K562 (cell line): ENCODE results near the gene EEA1. TPM values are rescaled to one million over a fixed set of nuclear protein-coding genes. Genes with fewer than 3 reads are reported as not detected.

Experiments used
- ATAC-seq: fragments of 200-7000 bp; cut with Tn5 transposase; 3 replicates; pipeline ENCODE4 v1.9.1; 2020; ENCODE audit warnings: moderate library complexity
- BruUV-seq: library from RNA; stranded (reverse); fragments of 400-500 nt; replicated peaks from 2 replicates; lab custom pipeline; 2021; lab: Mats Ljungman, UMichigan
- CTCF ChIA-PET: fragments of 300-600 bp; formaldehyde crosslinking; extraction: SDS; loops from one replicate; lab custom pipeline; 2021; ENCODE audit warnings: low intra/inter-chr PET ratio; lab: Yijun Ruan, JAX
- POLR2A ChIA-PET: fragments of 300-600, 350-650 bp; sonication (Branson Sonifier 250); formaldehyde crosslinking; extraction: SDS; loops from one replicate; lab custom pipeline; 2021; ENCODE audit warnings: antibody characterized with exemption, inconsistent platforms; lab: Yijun Ruan, JAX
- DNase-seq, 4 experiments: peaks; one replicate each; pipeline versions ENCODE4 v3.0.0 to v3.0.0-alpha.2; 2011 to 2018; ENCODE audit warnings: low spot score in 3 of 4, mixed read lengths in 3 of 4; ENCODE audit errors: extremely low read depth in 1 of 4
- FAIRE-seq: peaks from 2 replicates; lab custom pipeline; 2011; peaks lifted over from hg19 to GRCh38; lab: Jason Lieb, UNC
- H2AFZ ChIP-seq: 2 replicates; pipeline ENCODE4 v1.6.0; 2011; ENCODE audit warnings: low read depth, low read length, control low read depth, inconsistent platforms
- H3K27ac ChIP-seq: fragments of 200-600 bp; 3 replicates; pipeline ENCODE4 v1.8.0; 2011; ENCODE audit warnings: low read depth, mild to moderate bottlenecking, control low read depth, inconsistent platforms, low read length, moderate library complexity, mixed read lengths; ENCODE audit errors: extremely low read depth
- H3K27me3 ChIP-seq, 2 experiments: fragments of 300-600 bp in 1 of 2; 2 replicates in 1 of 2; 3 replicates in 1 of 2; pipeline versions ENCODE4 v1.6.0 to v1.8.0; 2011; ENCODE audit warnings: inconsistent platforms in 2 of 2, low read length in 2 of 2, mild to moderate bottlenecking in 1 of 2, mixed read lengths in 1 of 2, moderate library complexity in 1 of 2; ENCODE audit not compliant: control insufficient read depth in 2 of 2, insufficient read depth in 2 of 2
- H3K36me3 ChIP-seq: fragments of 300-600 bp; 3 replicates; pipeline ENCODE4 v1.8.0; 2011; ENCODE audit warnings: mild to moderate bottlenecking, low read length, inconsistent platforms; ENCODE audit not compliant: control insufficient read depth, insufficient read depth
- H3K4me1 ChIP-seq, 2 experiments: fragments of 200-600 bp in 1 of 2; replicated peaks in 1 of 2; 2 replicates in 1 of 2; 3 replicates in 1 of 2; pipeline versions ENCODE4 v1.5.1 to v1.8.0; 2011; ENCODE audit warnings: inconsistent platforms in 2 of 2, low read length in 2 of 2, mild to moderate bottlenecking in 1 of 2, mixed read lengths in 1 of 2, moderate library complexity in 1 of 2; ENCODE audit not compliant: control insufficient read depth in 2 of 2, insufficient read depth in 2 of 2
- H3K4me2 ChIP-seq: 2 replicates; pipeline ENCODE4 v1.6.1; 2011; ENCODE audit warnings: low read length, control low read depth, inconsistent platforms, mixed read lengths; ENCODE audit not compliant: insufficient read depth
- H3K4me3 ChIP-seq: fragments of 200-600 bp; sonication (generic), shearing (Covaris generic); 2 replicates; pipeline ENCODE4 v1.5.1; 2016; ENCODE audit warnings: control low read depth, inconsistent platforms
- H3K79me2 ChIP-seq: fragments of 200-600 bp; 3 replicates; pipeline ENCODE4 v1.8.0; 2011; ENCODE audit warnings: low read length, inconsistent platforms; ENCODE audit not compliant: control insufficient read depth, insufficient read depth
- H3K9ac ChIP-seq, 2 experiments: 2 replicates each; pipeline versions ENCODE4 v1.6.0 to v1.6.1; 2011; ENCODE audit warnings: low read depth in 2 of 2, low read length in 2 of 2, control low read depth in 1 of 2, inconsistent platforms in 1 of 2, mild to moderate bottlenecking in 1 of 2, mixed read lengths in 1 of 2; ENCODE audit not compliant: insufficient read depth in 1 of 2
- H3K9me1 ChIP-seq: one replicate; pipeline ENCODE4 v1.6.0; 2011; ENCODE audit warnings: inconsistent platforms, mild to moderate bottlenecking, low read length, moderate library complexity; ENCODE audit not compliant: control insufficient read depth, insufficient read depth
- H3K9me3 ChIP-seq: replicated peaks from 2 replicates; pipeline ENCODE4 v1.5.1; 2011; ENCODE audit warnings: low read depth, low read length, inconsistent platforms; ENCODE audit not compliant: control insufficient read depth, insufficient read depth
- H4K20me1 ChIP-seq: replicated peaks from 2 replicates; pipeline ENCODE4 v1.6.1; 2011; ENCODE audit warnings: low read length, inconsistent platforms, mixed read lengths; ENCODE audit not compliant: control insufficient read depth, insufficient read depth
- FOXJ3 ChIP-seq: sonication (generic); formaldehyde crosslinking; IDR thresholded peaks from 2 replicates; pipeline ENCODE4 v1.4.0; 2020; ENCODE audit warnings: mild to moderate bottlenecking, missing genetic modification reagents
- GABPA ChIP-seq: fragments of 200-800 bp; sonication (Bioruptor generic); conservative IDR thresholded peaks from 2 replicates; pipeline ENCODE4 v1.6.1; 2016; ENCODE audit warnings: low read depth, missing genetic modification characterization, missing compliant biosample characterization
- GATA2 ChIP-seq: sonication (generic); formaldehyde crosslinking; IDR thresholded peaks from 2 replicates; pipeline ENCODE4 v1.4.0; 2020; ENCODE audit warnings: mild to moderate bottlenecking, missing genetic modification reagents
- HEY1 ChIP-seq: fragments of 250-450 bp; sonication (Bioruptor Pico); IDR thresholded peaks from 2 replicates; pipeline ENCODE4 v1.5.0; 2020; ENCODE audit warnings: mild to moderate bottlenecking, moderate library complexity, borderline replicate concordance
- IRF2 ChIP-seq: sonication (generic); formaldehyde crosslinking; IDR thresholded peaks from 2 replicates; pipeline ENCODE4 v1.8.1; 2022; ENCODE audit warnings: mild to moderate bottlenecking, missing genetic modification reagents
- PRMT5 ChIP-seq: sonication (generic); formaldehyde crosslinking; IDR thresholded peaks from 2 replicates; pipeline ENCODE4 v1.5.0; 2020; ENCODE audit warnings: missing genetic modification reagents
- TAF9B ChIP-seq: fragments of 450-650 bp; IDR thresholded peaks from 2 replicates; pipeline ENCODE4 v1.6.1; 2018; ENCODE audit warnings: mild to moderate bottlenecking; ENCODE audit not compliant: partially characterized antibody
- ZNF280B ChIP-seq: fragments of 250-450 bp; sonication (Bioruptor Pico); IDR thresholded peaks from 2 replicates; pipeline ENCODE4 v1.5.1; 2021; ENCODE audit warnings: mild to moderate bottlenecking
- ZNF639 ChIP-seq, 2 experiments: fragments of 200-800 bp in 1 of 2; sonication (Bioruptor generic) in 1 of 2; sonication (generic) in 1 of 2; formaldehyde crosslinking in 1 of 2; IDR thresholded peaks in 1 of 2; conservative IDR thresholded peaks in 1 of 2; 2 replicates each; pipeline versions ENCODE4 v1.5.0 to v1.6.1; 2016 to 2020; ENCODE audit warnings: missing compliant biosample characterization in 1 of 2, missing genetic modification characterization in 1 of 2, missing genetic modification reagents in 1 of 2
- WGBS: fragments of 100-300 bp; shearing (Covaris generic); methylation state at CpG from one replicate; pipeline ENCODE4 v1.1.6; 2016; ENCODE audit warnings: low coverage, mixed read lengths; ENCODE audit not compliant: insufficient coverage; ENCODE audit errors: missing lambda C conversion rate; 5-methylcytosine and 5-hydroxymethylcytosine counted together
- in situ Hi-C: fragments of 300-500 bp; cut with MboI; formaldehyde crosslinking; loops from 4 replicates; pipeline ENCODE4 v1.15.0; 2018; ENCODE audit warnings: inconsistent platforms, mixed read lengths
- intact Hi-C: fragments of 100-400 bp; cut with micrococcal nuclease; formaldehyde crosslinking; loops from 2 replicates; pipeline ENCODE4 v1.14.2; 2022
- polyA plus RNA-seq, 8 experiments: library from polyadenylated mRNA; depleted of rRNA in 4 of 8; stranded (reverse) in 5 of 8; unstranded in 3 of 8; fragments of >200 nt; fragmentation: Nextera tagmentation in 2 of 8; fragmentation: Illumina TruSeq in 1 of 8; extraction: Ambion mirVana in 2 of 8; extraction: Trizol in 1 of 8; gene quantifications; 2 replicates each; pipeline versions ENCODE4 v1.2.1 to v1.2.3, GENCODE V29; 2011 to 2014; ENCODE audit warnings: inconsistent platforms in 1 of 8, missing spikeins in 1 of 8
- total RNA-seq, 7 experiments: library from RNA; depleted of rRNA in 6 of 7; stranded (reverse); fragments of >200 nt in 6 of 7; fragmentation: Illumina TruSeq in 2 of 7; extraction: Trizol in 2 of 7; gene quantifications; 2 replicates each; pipeline versions ENCODE4 v1.2.1 to v1.2.3, GENCODE V29; 2011 to 2021; ENCODE audit warnings: low replicate concordance in 1 of 7

EEA1 gene
- total and polyA plus RNA-seq, 9 of the 15 experiments (the other 6 are each of a cell fraction or from before 2014, with no cell fraction given), result 3.5 to 17.1 (median 7.5) TPM

- Histone ChIP-seq H3K27ac (no peak overlapping the region), H4K20me1 (no peaks in the 10 kb centered on the region), H3K4me3 (no peak overlapping the region), H3K9ac (no peak overlapping the region), H3K79me2 (no peaks in the 10 kb centered on the region), H3K9me1 (no peaks in the 10 kb centered on the region), H2AFZ (no peak overlapping the region), H3K4me2 (no peak overlapping the region), H3K36me3 (no peaks in the 10 kb centered on the region), H3K9me3 (no peaks in the 10 kb centered on the region), H3K27me3 (no peaks in the 10 kb centered on the region), H3K4me1 (no peaks in the 10 kb centered on the region)
- in situ Hi-C loops (no loop called here), intact Hi-C loops (no loop called here)
- ChIA-PET CTCF (no interaction called here), POLR2A (interaction anchor here (0.6 kb wide), 1 partner anchor 8 kb away, joined by 3 read pairs; no protein-coding TSS in a partner anchor)
- no peak for FAIRE-seq
- no TSS peak for BruUV-seq
- no peak for DNase-seq
- no peak for ATAC-seq
- TF ChIP-seq HEY1 (CRISPR knock-in tag) (no peak), IRF2 (CRISPR knock-in tag) (no peak), GATA2 (CRISPR knock-in tag) (no peak), PRMT5 (no peak), GABPA (tag) (no peak), FOXJ3 (CRISPR knock-in tag) (no peak), TAF9B (no peak), ZNF639 (CRISPR knock-in tag; conservative IDR thresholded peaks at IDR 0.05 in 1 of 2, IDR thresholded peaks at IDR 0.05 in 1 of 2) (no peak), ZNF280B (CRISPR knock-in tag) (no peak)
- 48% methylated on average over 2 of the region's 2 CpGs for WGBS
Measured at GRCh38 chr12:92945659-92946220, 16.6 kb upstream of the EEA1 start.
